Neuronal stem cell (in vitro differentiated cells): Measurements from ENCODE around the gene FN3KRP.

ENCODE experiments used
- DNase-seq: peaks from one replicate; pipeline ENCODE4 v3.0.0-alpha.2; 2013; ENCODE audit warnings: low spot score
- H2AFZ ChIP-seq: one replicate; pipeline ENCODE4 v1.6.1; 2013; ENCODE audit warnings: mild to moderate bottlenecking, low read length, inconsistent platforms
- H2AK5ac ChIP-seq: 2 replicates; pipeline ENCODE4 v1.6.1; 2013; ENCODE audit warnings: low read depth, mild to moderate bottlenecking, inconsistent platforms, low read length, moderate library complexity, mixed read lengths
- H2BK120ac ChIP-seq: 2 replicates; pipeline ENCODE4 v1.6.1; 2013; ENCODE audit warnings: low read depth, mild to moderate bottlenecking, inconsistent platforms, low read length, moderate library complexity, mixed read lengths
- H2BK12ac ChIP-seq: one replicate; pipeline ENCODE4 v1.6.1; 2013; ENCODE audit warnings: low read length, inconsistent platforms
- H2BK15ac ChIP-seq: 2 replicates; pipeline ENCODE4 v1.6.1; 2013; ENCODE audit warnings: mild to moderate bottlenecking, low read length, inconsistent platforms, mixed read lengths
- H2BK5ac ChIP-seq: one replicate; pipeline ENCODE4 v1.6.1; 2013; ENCODE audit warnings: inconsistent platforms, mild to moderate bottlenecking, low read length, moderate library complexity
- H3K14ac ChIP-seq: one replicate; pipeline ENCODE4 v1.6.1; 2013; ENCODE audit warnings: low read length, inconsistent platforms
- H3K18ac ChIP-seq: 2 replicates; pipeline ENCODE4 v1.6.1; 2013; ENCODE audit warnings: low read length, inconsistent platforms
- H3K23ac ChIP-seq: 2 replicates; pipeline ENCODE4 v1.6.1; 2013; ENCODE audit warnings: low read depth, mild to moderate bottlenecking, mixed read lengths, low read length, inconsistent platforms; ENCODE audit not compliant: poor library complexity
- H3K27ac ChIP-seq: replicated peaks from 3 replicates; pipeline ENCODE4 v1.5.1; 2013; ENCODE audit warnings: low read length, inconsistent platforms
- H3K27me3 ChIP-seq, 3 experiments: 2 replicates each; pipeline ENCODE4 v1.6.1; 2013; ENCODE audit warnings: low read length in 3 of 3, mild to moderate bottlenecking in 2 of 3, inconsistent platforms in 1 of 3, low read depth in 1 of 3, mixed read lengths in 1 of 3, moderate library complexity in 1 of 3; ENCODE audit not compliant: control insufficient read depth in 3 of 3, insufficient read depth in 3 of 3
- H3K36me3 ChIP-seq, 2 donors: replicated peaks in 1 of 2; 2 replicates each; pipeline ENCODE4 v1.6.1; 2013; ENCODE audit warnings: low read length in 2 of 2; ENCODE audit not compliant: control insufficient read depth in 2 of 2, insufficient read depth in 2 of 2
- H3K4ac ChIP-seq: 2 replicates; pipeline ENCODE4 v1.6.1; 2013; ENCODE audit warnings: inconsistent platforms, mild to moderate bottlenecking, low read length, moderate library complexity
- H3K4me1 ChIP-seq, 2 donors: 1 replicate in 1 of 2; 2 replicates in 1 of 2; pipeline ENCODE4 v1.6.1; 2013; ENCODE audit warnings: low read length in 2 of 2, low read depth in 1 of 2; ENCODE audit not compliant: control insufficient read depth in 2 of 2, insufficient read depth in 1 of 2
- H3K4me2 ChIP-seq: one replicate; pipeline ENCODE4 v1.6.1; 2013; ENCODE audit warnings: mild to moderate bottlenecking, low read length, inconsistent platforms; ENCODE audit not compliant: insufficient read depth, poor library complexity, severe bottlenecking
- H3K4me3 ChIP-seq, 2 donors: 2 replicates each; pipeline ENCODE4 v1.5.1; 2013; ENCODE audit warnings: low read length in 2 of 2, mild to moderate bottlenecking in 2 of 2, inconsistent platforms in 1 of 2, moderate library complexity in 1 of 2
- H3K79me1 ChIP-seq: one replicate; pipeline ENCODE4 v1.6.1; 2013; ENCODE audit warnings: low read depth, mild to moderate bottlenecking, inconsistent platforms, low read length, moderate library complexity
- H3K9ac ChIP-seq: one replicate; pipeline ENCODE4 v1.6.1; 2013; ENCODE audit warnings: mild to moderate bottlenecking, low read depth, low read length, inconsistent platforms; ENCODE audit not compliant: poor library complexity
- H3K9me3 ChIP-seq, 2 donors: replicated peaks in 1 of 2; 2 replicates each; pipeline versions ENCODE3 to v1.6.1; 2013; ENCODE audit warnings: low read length in 2 of 2, mild to moderate bottlenecking in 2 of 2, inconsistent platforms in 1 of 2, low read depth in 1 of 2, mixed read lengths in 1 of 2, moderate library complexity in 1 of 2; ENCODE audit not compliant: control insufficient read depth in 2 of 2, insufficient read depth in 1 of 2
- H4K8ac ChIP-seq: one replicate; pipeline ENCODE4 v1.6.1; 2013; ENCODE audit warnings: low read depth, mild to moderate bottlenecking, inconsistent platforms, low read length, moderate library complexity
- H4K91ac ChIP-seq: one replicate; pipeline ENCODE4 v1.6.1; 2013; ENCODE audit warnings: low read length, low read depth, mild to moderate bottlenecking, inconsistent platforms; ENCODE audit not compliant: poor library complexity
- WGBS, 2 donors: extraction: QIAGEN DNeasy Blood & Tissue Kit; methylation state at CpG; one replicate each; pipeline ENCODE4 v1.1.7; 2013; ENCODE audit warnings: missing lambda C conversion rate in 2 of 2, mixed read lengths in 1 of 2; ENCODE audit not compliant: insufficient read length in 2 of 2, insufficient replicate concordance in 1 of 2; ENCODE audit errors: extremely low coverage in 2 of 2; 5-methylcytosine and 5-hydroxymethylcytosine counted together

Gene FN3KRP

GRCh38 chr17:82692268-82692667, 24.2 kb upstream of the FN3KRP start:
- Histone ChIP-seq H2AK5ac (no peak overlapping the region), H3K23ac (no peak overlapping the region), H2BK12ac (no peak overlapping the region), H4K8ac (no peak overlapping the region), H3K9ac (no peak overlapping the region), H4K91ac (no peak overlapping the region), H3K9me3 (peaks cover 3 to 15% of the 10 kb centered on the region in 2 donors), H3K36me3 (no peaks in the 10 kb centered on the region), H2BK120ac (no peak overlapping the region), H3K4ac (no peak overlapping the region), H3K4me2 (no peak overlapping the region), H3K18ac (no peak overlapping the region), H3K4me1 (peaks cover 9 to 17% of the 10 kb centered on the region in 2 donors), H3K27ac (no peak overlapping the region), H2AFZ (no peak overlapping the region), H3K79me1 (no peaks in the 10 kb centered on the region), H3K4me3 (no peak overlapping the region), H2BK5ac (no peak overlapping the region), H2BK15ac (peak overlapping the region; percentile 78), H3K27me3 (peaks cover 5 to 12% (median 6%) of the 10 kb centered on the region in 3 experiments), H3K14ac (no peak overlapping the region)
- WGBS, 2 donors: no CpG with 5 or more reads among the region's 16 CpGs
- no peak for DNase-seq

DNA sequence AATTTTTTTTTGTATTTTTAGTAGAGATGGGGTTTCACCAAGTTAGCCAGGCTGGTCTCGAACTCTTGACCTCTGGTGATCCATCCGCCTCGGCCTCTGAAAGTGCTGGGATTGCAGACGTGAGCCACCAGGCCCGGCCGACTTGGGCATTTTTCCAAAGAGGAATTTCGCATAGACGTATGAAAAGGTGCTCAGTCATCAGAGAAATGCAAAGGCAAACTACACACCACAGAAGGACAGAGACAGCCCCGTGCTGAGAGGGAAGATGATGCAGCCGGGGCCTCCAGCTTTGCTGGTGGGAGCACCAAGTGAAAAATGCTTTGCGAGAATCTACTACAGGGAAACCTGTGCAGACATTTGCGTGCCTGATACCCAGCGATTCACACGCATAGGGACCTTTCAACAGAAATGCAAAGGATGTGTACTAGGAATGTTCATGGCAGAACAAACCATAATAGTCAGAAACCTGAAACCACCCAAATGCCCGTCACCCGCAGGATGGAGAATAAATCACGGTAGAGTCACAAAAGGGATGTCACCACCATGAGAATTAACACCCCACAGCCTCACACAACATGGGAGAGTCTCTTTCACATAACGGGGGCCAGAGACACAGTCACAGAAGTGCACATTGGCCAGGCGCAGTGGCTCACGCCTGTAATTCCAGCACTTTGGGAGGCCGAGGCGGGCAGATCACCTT, 23.2 kb upstream of the FN3KRP start:
- no peak overlapping the region for H2AK5ac ChIP-seq
- no peak overlapping the region for H2BK15ac ChIP-seq
- no peak overlapping the region for H3K14ac ChIP-seq
- H3K9me3 ChIP-seq: peaks cover 3 to 15% of the 10 kb centered on the region in 2 donors
- H3K4me1 ChIP-seq: peaks cover 14 to 19% of the 10 kb centered on the region in 2 donors
- peaks cover 2% of the 10 kb centered on the region for H3K79me1 ChIP-seq
- H4K91ac ChIP-seq: no peak overlapping the region
- H2BK12ac ChIP-seq: no peak overlapping the region
- H3K9ac ChIP-seq: no peak overlapping the region
- H2BK120ac ChIP-seq: no peak overlapping the region
- H3K27me3 ChIP-seq: peaks cover 10 to 20% (median 11%) of the 10 kb centered on the region in 3 experiments
- WGBS, 2 donors: no CpG with 5 or more reads among the region's 22 CpGs
- no peak overlapping the region for H3K23ac ChIP-seq
- H2AFZ ChIP-seq: no peak overlapping the region
- H2BK5ac ChIP-seq: no peak overlapping the region
- no peak overlapping the region for H3K4me3 ChIP-seq
- no peaks in the 10 kb centered on the region for H3K36me3 ChIP-seq
- H3K18ac ChIP-seq: no peak overlapping the region
- no peak overlapping the region for H3K4ac ChIP-seq
- H4K8ac ChIP-seq: no peak overlapping the region
- no peak overlapping the region for H3K4me2 ChIP-seq
- no peak overlapping the region for H3K27ac ChIP-seq
- no peak for DNase-seq

GRCh38 chr17:82694647-82695046, 21.9 kb upstream of the FN3KRP start:
- Histone ChIP-seq H3K4me2 (no peak overlapping the region), H3K4ac (no peak overlapping the region), H2BK120ac (no peak overlapping the region), H2BK12ac (no peak overlapping the region), H3K23ac (no peak overlapping the region), H3K27me3 (peaks cover 10 to 26% (median 15%) of the 10 kb centered on the region in 3 experiments), H2AFZ (no peak overlapping the region), H4K8ac (no peak overlapping the region), H3K9me3 (peaks cover 8 to 15% of the 10 kb centered on the region in 2 donors), H3K36me3 (no peaks in the 10 kb centered on the region), H2BK5ac (no peak overlapping the region), H3K18ac (no peak overlapping the region), H4K91ac (no peak overlapping the region), H3K27ac (no peak overlapping the region), H3K4me1 (peaks cover 17 to 24% of the 10 kb centered on the region in 2 donors), H3K14ac (no peak overlapping the region), H3K79me1 (peaks cover 4% of the 10 kb centered on the region), H2BK15ac (no peak overlapping the region), H3K4me3 (no peak overlapping the region), H3K9ac (no peak overlapping the region), H2AK5ac (no peak overlapping the region)
- WGBS, 2 donors: no CpG with 5 or more reads among the region's 2 CpGs
- no peak for DNase-seq

DNA sequence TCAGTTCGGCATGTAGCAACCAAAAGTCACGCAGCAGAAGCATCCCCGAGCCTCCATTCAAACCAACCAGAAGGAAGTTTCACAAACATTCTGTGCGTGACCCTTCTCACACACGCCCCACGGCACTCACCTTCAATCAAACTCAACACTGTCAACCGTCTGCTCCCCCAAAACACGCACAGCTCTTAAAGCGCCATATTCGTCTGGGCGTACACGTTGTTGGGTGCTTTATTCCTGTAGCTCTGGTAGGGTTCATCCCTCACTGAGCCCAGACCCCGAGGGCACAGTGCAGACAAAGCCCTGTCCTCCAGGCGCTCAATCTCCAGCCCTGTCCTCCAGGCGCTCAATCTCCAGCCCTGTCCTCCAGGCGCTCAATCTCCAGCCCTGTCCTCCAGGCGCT, 20.2 kb upstream of the FN3KRP start:
- no peak overlapping the region for H3K4me3 ChIP-seq
- H2BK15ac ChIP-seq: no peak overlapping the region
- peaks cover 10 to 29% (median 26%) of the 10 kb centered on the region in 3 experiments for H3K27me3 ChIP-seq

More for the DNA sequence above, 20.2 kb upstream of the FN3KRP start:
- Histone ChIP-seq H2AK5ac (no peak overlapping the region), H3K4me1 (peaks cover 12 to 13% of the 10 kb centered on the region in 2 donors), H3K4ac (no peak overlapping the region), H3K4me2 (no peak overlapping the region), H3K18ac (no peak overlapping the region), H3K14ac (no peak overlapping the region), H2BK5ac (no peak overlapping the region), H3K79me1 (peaks cover 4% of the 10 kb centered on the region), H2BK12ac (no peak overlapping the region), H3K9me3 (peaks cover 8 to 15% of the 10 kb centered on the region in 2 donors), H4K91ac (no peak overlapping the region), H2AFZ (no peak overlapping the region), H3K27ac (no peak overlapping the region), H3K9ac (no peak overlapping the region), H3K36me3 (no peaks in the 10 kb centered on the region), H2BK120ac (no peak overlapping the region), H4K8ac (no peak overlapping the region), H3K23ac (no peak overlapping the region)
- WGBS, 2 donors: no CpG with 5 or more reads among the region's 17 CpGs
- DNase-seq: no peak
